Testis (tissue), 3 donors: ENCODE measurements around the gene RPS6KA3. TPM values are rescaled to one million over a fixed set of nuclear protein-coding genes. Genes with fewer than 3 reads are reported as not detected.

Source experiments
- DNase-seq: peaks from one replicate; pipeline ENCODE4 v3.0.0-alpha.2; 2019
- H3K27ac ChIP-seq, 2 donors: fragments of 200-600 bp; sonication (generic); one replicate each; pipeline ENCODE4 v1.5.1; 2019
- H3K27me3 ChIP-seq: fragments of 200-600 bp; sonication (generic); one replicate; pipeline ENCODE4 v1.5.1; 2019
- H3K36me3 ChIP-seq: fragments of 200-600 bp; sonication (generic); one replicate; pipeline ENCODE4 v1.5.1; 2017; ENCODE audit warnings: low read depth; ENCODE audit errors: missing control alignments
- H3K4me1 ChIP-seq: fragments of 200-600 bp; sonication (generic); one replicate; pipeline ENCODE4 v1.5.1; 2019
- H3K4me3 ChIP-seq, 2 donors: fragments of 200-600 bp; sonication (generic); one replicate each; pipeline ENCODE4 v1.5.1; 2017 to 2019
- H3K9me3 ChIP-seq: fragments of 200-600 bp; sonication (generic); one replicate; pipeline ENCODE4 v1.5.1; 2017
- POLR2A ChIP-seq: fragments of 450-650 bp; IDR thresholded peaks from one replicate; pipeline ENCODE4 v1.6.1; 2017; ENCODE audit warnings: antibody characterized with exemption, mild to moderate bottlenecking, moderate library complexity
- WGBS, 2 donors: methylation state at CpG; one replicate each; pipeline ENCODE4 v1.1.5; 2018; 5-methylcytosine and 5-hydroxymethylcytosine counted together
- intact Hi-C: fragments of 100-400 bp; cut with DNase I; formaldehyde crosslinking; loops from one replicate; pipeline ENCODE4 v1.15.1; 2023; ENCODE audit warnings: low total_unique reads
- polyA plus RNA-seq: library from polyadenylated mRNA; stranded (reverse); fragments of 350-450 nt; fragmentation: Illumina TruSeq; extraction: RNeasy Lipid Tissue Mini Kit (QIAGEN cat#74804); gene quantifications from one replicate; pipeline ENCODE4 v1.2.3, GENCODE V29; 2014; ENCODE audit warnings: low read depth, low replicate concordance; ENCODE audit not compliant: insufficient read depth
- total RNA-seq, 2 donors: library from RNA; depleted of rRNA; stranded (reverse); fragments of >200 nt; gene quantifications; one replicate each; pipeline ENCODE4 v1.2.3, GENCODE V29; 2016
- TF ChIP-seq, protein P1 (sequence below), 3 experiments: fragments of 450-650 bp in 2 of 3; fragments of 200-600 bp in 1 of 3; sonication (generic) in 1 of 3; IDR thresholded peaks; one replicate each; pipeline ENCODE4 v1.5.1; 2016 to 2019; ENCODE audit warnings: antibody characterized with exemption in 3 of 3, mild to moderate bottlenecking in 2 of 3, moderate library complexity in 1 of 3

The RPS6KA3 gene
- total and polyA plus RNA-seq, 3 donors from 2014 or later: 8.5 to 12.6 (median 12.5) TPM

DNA sequence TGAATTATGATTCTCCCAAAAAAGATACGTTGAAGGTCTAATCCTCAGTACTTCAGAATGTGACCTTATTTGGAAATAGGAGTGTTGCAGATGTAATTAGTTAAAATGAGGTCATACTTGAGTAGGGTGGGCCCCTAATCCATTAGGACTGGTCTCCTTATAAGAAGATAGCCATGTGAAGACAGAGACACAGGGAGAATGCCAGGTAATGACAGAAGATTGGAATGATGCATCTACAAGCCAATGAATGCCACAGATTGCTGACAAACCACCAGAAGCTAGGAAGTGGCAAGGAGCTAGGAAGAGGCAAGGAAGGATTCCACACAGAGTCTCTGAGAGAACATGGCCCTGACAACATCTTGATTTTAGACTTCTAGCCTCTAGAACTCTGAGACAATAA, 7.4 kb upstream of the RPS6KA3 start:
- 75 to 76% methylated on average over 1 of the region's 1 CpG for WGBS, 2 donors
- H3K4me3 ChIP-seq: no peak overlapping the region
- H3K9me3 ChIP-seq: no peaks in the 10 kb centered on the region
- H3K27me3 ChIP-seq: no peaks in the 10 kb centered on the region
- no peaks in the 10 kb centered on the region for H3K4me1 ChIP-seq
- no peaks in the 10 kb centered on the region for H3K36me3 ChIP-seq
- DNase-seq: no peak
- TF ChIP-seq, protein P1, sequence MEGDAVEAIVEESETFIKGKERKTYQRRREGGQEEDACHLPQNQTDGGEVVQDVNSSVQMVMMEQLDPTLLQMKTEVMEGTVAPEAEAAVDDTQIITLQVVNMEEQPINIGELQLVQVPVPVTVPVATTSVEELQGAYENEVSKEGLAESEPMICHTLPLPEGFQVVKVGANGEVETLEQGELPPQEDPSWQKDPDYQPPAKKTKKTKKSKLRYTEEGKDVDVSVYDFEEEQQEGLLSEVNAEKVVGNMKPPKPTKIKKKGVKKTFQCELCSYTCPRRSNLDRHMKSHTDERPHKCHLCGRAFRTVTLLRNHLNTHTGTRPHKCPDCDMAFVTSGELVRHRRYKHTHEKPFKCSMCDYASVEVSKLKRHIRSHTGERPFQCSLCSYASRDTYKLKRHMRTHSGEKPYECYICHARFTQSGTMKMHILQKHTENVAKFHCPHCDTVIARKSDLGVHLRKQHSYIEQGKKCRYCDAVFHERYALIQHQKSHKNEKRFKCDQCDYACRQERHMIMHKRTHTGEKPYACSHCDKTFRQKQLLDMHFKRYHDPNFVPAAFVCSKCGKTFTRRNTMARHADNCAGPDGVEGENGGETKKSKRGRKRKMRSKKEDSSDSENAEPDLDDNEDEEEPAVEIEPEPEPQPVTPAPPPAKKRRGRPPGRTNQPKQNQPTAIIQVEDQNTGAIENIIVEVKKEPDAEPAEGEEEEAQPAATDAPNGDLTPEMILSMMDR (IDR thresholded peaks at IDR 0.05): no peak
- no peak for TF ChIP-seq POLR2A
- intact Hi-C loops: no loop called here
- no peak overlapping the region for H3K27ac ChIP-seq

DNA sequence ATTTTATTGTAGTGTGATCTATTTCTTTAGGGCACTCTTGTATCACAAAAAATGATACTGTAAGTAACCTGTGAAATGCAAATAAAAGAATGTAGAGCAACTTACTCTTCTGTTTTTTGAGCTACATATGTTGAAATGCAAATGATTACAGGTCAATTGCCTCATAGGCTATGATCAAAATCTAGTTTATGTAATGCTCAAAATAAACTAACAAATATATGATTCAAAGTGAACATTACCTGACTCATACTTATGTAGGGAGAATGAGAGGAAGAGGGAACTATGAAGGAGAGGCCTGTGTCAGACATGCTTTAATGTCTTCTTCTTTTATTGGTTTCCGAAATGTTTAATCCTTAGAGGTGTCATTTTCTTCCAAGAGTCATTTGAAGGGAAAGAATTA, 5.0 kb upstream of the RPS6KA3 start:
- intact Hi-C loops: no loop called here
- DNase-seq: no peak
- no peak overlapping the region for H3K4me3 ChIP-seq
- no peaks in the 10 kb centered on the region for H3K36me3 ChIP-seq
- H3K27ac ChIP-seq: no peak overlapping the region
- H3K27me3 ChIP-seq: no peaks in the 10 kb centered on the region
- H3K4me1 ChIP-seq: no peaks in the 10 kb centered on the region
- 82 to 90% methylated on average over 1 of the region's 1 CpG for WGBS, 2 donors
- no peak for TF ChIP-seq POLR2A
- TF ChIP-seq, protein P1 (IDR thresholded peaks at IDR 0.05): no peak
- no peaks in the 10 kb centered on the region for H3K9me3 ChIP-seq

DNA sequence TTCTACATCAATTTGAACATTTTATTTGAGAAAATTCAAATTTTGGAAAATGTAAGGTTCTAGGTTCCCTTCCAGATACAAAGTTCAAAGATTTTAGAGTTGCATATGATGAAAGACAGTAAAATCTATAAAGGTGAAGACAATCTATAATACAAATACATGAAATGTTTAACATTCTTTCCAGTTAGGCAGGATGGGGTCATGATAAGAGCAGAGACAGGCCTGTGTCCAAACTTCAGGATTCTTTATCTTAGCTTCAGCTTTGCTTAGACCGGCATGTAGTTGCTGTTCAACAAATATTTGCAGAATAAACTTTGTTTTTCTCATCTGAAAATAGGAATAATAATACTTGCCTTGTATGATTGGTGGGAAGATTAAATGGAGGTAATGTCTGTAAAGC, 4.5 kb upstream of the RPS6KA3 start:
- TF ChIP-seq POLR2A: no peak
- TF ChIP-seq, protein P1 (IDR thresholded peaks at IDR 0.05): no peak
- no peak for DNase-seq
- Histone ChIP-seq H3K9me3 (no peaks in the 10 kb centered on the region), H3K27me3 (no peaks in the 10 kb centered on the region), H3K4me3 (no peak overlapping the region), H3K27ac (no peak overlapping the region), H3K4me1 (no peaks in the 10 kb centered on the region), H3K36me3 (no peaks in the 10 kb centered on the region)
- intact Hi-C loops: no loop called here
- WGBS, 2 donors: 43 to 75% methylated on average over 1 of the region's 1 CpG

DNA sequence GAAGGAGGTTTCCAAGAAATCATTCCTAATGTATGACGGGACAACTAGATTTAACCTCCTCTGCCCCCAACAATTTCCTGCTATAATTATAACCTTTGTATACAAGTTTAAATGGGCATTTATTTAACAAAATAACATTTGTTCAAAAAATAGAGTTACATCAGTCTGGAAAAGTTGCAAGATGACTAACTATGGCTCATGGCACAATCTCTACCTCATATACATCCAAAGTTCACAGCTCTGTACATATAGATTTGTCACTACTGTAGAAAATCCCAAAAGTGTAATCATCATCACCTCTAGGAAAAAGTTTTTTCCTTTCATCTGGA, 3.8 kb upstream of the RPS6KA3 start:
- WGBS, 2 donors: 71 to 82% methylated on average over 1 of the region's 1 CpG

More for the DNA sequence above, 3.8 kb upstream of the RPS6KA3 start:
- intact Hi-C loops: no loop called here
- Histone ChIP-seq H3K4me3 (no peak overlapping the region), H3K27ac (no peak overlapping the region), H3K36me3 (no peaks in the 10 kb centered on the region), H3K4me1 (no peaks in the 10 kb centered on the region), H3K9me3 (no peaks in the 10 kb centered on the region), H3K27me3 (no peaks in the 10 kb centered on the region)
- DNase-seq: no peak
- TF ChIP-seq, protein P1 (IDR thresholded peaks at IDR 0.05): no peak
- TF ChIP-seq POLR2A: no peak
